ENCODE data around the gene RBP2.

RBP2 gene

DNA sequence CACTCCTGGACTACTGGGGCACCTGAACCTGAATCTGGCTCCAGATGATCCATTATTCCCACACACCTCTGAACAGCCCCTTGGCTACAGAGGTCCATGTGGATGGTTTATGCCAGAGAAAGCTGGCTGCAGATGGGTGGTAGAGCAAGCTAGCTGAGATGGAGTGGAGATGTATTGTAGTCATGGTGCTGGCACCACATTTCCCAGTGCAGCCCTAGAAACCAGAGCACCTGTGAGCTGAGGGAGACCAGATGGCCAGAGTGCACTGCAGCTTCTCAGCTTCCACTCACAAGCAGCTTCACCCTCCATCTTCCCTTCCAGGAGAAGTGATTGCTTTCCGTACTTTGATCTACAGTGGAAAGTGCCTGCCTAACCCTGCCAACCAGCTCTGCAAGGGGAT lies 33.3 kb upstream of the RBP2 start:
- Histone ChIP-seq H4K20me1 (ENCODE audit: insufficient read depth, low read length) (no peaks in the 10 kb centered on the region), H3K36me3 (replicated peaks; ENCODE audit: low read depth, low read length) (no peaks in the 10 kb centered on the region), H3K4me1 (ENCODE audit: low read length) (no peaks in the 10 kb centered on the region), H2AFZ (ENCODE audit: low read depth, low read length) (no peak overlapping the region), H3K9me3 (ENCODE audit: insufficient read depth, low read length) (no peaks in the 10 kb centered on the region), H3K79me2 (ENCODE audit: low read length) (no peaks in the 10 kb centered on the region), H3K9ac (ENCODE audit: low read length) (no peak overlapping the region), H3K27me3 (ENCODE audit: low read depth, low read length) (peaks cover 6% of the 10 kb centered on the region; the same call in 1 of the 2 replicates), H3K4me3 (ENCODE audit: low read length) (no peak overlapping the region), H3K27ac (ENCODE audit: low read length) (no peak overlapping the region), H3K4me2 (ENCODE audit: low read length) (no peak overlapping the region)
- TF ChIP-seq, protein P1, sequence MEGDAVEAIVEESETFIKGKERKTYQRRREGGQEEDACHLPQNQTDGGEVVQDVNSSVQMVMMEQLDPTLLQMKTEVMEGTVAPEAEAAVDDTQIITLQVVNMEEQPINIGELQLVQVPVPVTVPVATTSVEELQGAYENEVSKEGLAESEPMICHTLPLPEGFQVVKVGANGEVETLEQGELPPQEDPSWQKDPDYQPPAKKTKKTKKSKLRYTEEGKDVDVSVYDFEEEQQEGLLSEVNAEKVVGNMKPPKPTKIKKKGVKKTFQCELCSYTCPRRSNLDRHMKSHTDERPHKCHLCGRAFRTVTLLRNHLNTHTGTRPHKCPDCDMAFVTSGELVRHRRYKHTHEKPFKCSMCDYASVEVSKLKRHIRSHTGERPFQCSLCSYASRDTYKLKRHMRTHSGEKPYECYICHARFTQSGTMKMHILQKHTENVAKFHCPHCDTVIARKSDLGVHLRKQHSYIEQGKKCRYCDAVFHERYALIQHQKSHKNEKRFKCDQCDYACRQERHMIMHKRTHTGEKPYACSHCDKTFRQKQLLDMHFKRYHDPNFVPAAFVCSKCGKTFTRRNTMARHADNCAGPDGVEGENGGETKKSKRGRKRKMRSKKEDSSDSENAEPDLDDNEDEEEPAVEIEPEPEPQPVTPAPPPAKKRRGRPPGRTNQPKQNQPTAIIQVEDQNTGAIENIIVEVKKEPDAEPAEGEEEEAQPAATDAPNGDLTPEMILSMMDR (IDR thresholded peaks at IDR 0.05; ENCODE audit: low read depth, low read length) = no peak
- TF ChIP-seq EZH2phosphoT487 (IDR thresholded peaks at IDR 0.05; ENCODE audit: low read depth) = no peak

DNA sequence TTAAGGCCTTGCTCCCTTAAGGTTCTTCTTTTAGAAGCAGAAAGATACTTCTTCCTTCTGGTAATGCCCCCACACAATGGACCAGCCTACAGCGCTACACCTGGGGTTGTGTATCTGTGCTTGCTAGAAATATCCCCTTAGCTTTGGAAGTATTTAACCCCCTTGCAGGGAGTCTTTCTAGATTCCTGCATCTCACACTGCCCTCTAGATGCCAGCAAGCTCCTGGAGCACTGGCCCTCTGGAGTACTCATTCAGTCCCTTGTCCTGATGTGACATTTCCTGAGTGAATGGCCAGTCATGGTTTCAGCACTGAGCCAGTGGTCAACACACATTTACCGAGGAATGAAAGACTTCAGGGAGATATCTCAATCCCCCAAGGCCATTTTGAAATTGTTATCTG lies 30.4 kb upstream of the RBP2 start:
- no peaks in the 10 kb centered on the region for H4K20me1 ChIP-seq (ENCODE audit: insufficient read depth, low read length)
- H3K79me2 ChIP-seq (ENCODE audit: low read length) = no peaks in the 10 kb centered on the region
- H3K36me3 ChIP-seq (replicated peaks; ENCODE audit: low read depth, low read length) = no peaks in the 10 kb centered on the region
- TF ChIP-seq, protein P1 (IDR thresholded peaks at IDR 0.05; ENCODE audit: low read depth, low read length) = no peak
- no peak for TF ChIP-seq EZH2phosphoT487 (IDR thresholded peaks at IDR 0.05; ENCODE audit: low read depth)
- no peak overlapping the region for H3K4me3 ChIP-seq (ENCODE audit: low read length)
- H3K27ac ChIP-seq (ENCODE audit: low read length) = no peak overlapping the region
- no peaks in the 10 kb centered on the region for H3K9me3 ChIP-seq (ENCODE audit: insufficient read depth, low read length)
- no peaks in the 10 kb centered on the region for H3K4me1 ChIP-seq (ENCODE audit: low read length)
- no peak overlapping the region for H3K9ac ChIP-seq (ENCODE audit: low read length)
- H2AFZ ChIP-seq (ENCODE audit: low read depth, low read length) = no peak overlapping the region
- no peaks in the 10 kb centered on the region; the same call in 1 of the 2 replicates for H3K27me3 ChIP-seq (ENCODE audit: low read depth, low read length)
- H3K4me2 ChIP-seq (ENCODE audit: low read length) = no peak overlapping the region

GRCh38 chr3:139505829-139506386 lies 29.6 kb upstream of the RBP2 start:
- Histone ChIP-seq H3K79me2 (ENCODE audit: low read length) (no peaks in the 10 kb centered on the region), H3K36me3 (replicated peaks; ENCODE audit: low read depth, low read length) (no peaks in the 10 kb centered on the region), H4K20me1 (ENCODE audit: insufficient read depth, low read length) (no peaks in the 10 kb centered on the region), H3K4me3 (ENCODE audit: low read length) (no peak overlapping the region), H2AFZ (ENCODE audit: low read depth, low read length) (no peak overlapping the region), H3K4me1 (ENCODE audit: low read length) (no peaks in the 10 kb centered on the region), H3K4me2 (ENCODE audit: low read length) (no peak overlapping the region), H3K9me3 (ENCODE audit: insufficient read depth, low read length) (no peaks in the 10 kb centered on the region), H3K9ac (ENCODE audit: low read length) (no peak overlapping the region), H3K27me3 (ENCODE audit: low read depth, low read length) (no peaks in the 10 kb centered on the region; the same call in 1 of the 2 replicates), H3K27ac (ENCODE audit: low read length) (no peak overlapping the region)
- TF ChIP-seq, protein P1 (IDR thresholded peaks at IDR 0.05; ENCODE audit: low read depth, low read length) = no peak

GRCh38 chr3:139499536-139499935 lies 23.2 kb upstream of the RBP2 start:
- Histone ChIP-seq H3K9me3 (ENCODE audit: insufficient read depth, low read length) (no peaks in the 10 kb centered on the region), H3K4me2 (ENCODE audit: low read length) (no peak overlapping the region), H3K36me3 (replicated peaks; ENCODE audit: low read depth, low read length) (no peaks in the 10 kb centered on the region), H4K20me1 (ENCODE audit: insufficient read depth, low read length) (no peaks in the 10 kb centered on the region), H3K4me1 (ENCODE audit: low read length) (no peaks in the 10 kb centered on the region), H2AFZ (ENCODE audit: low read depth, low read length) (no peak overlapping the region), H3K4me3 (ENCODE audit: low read length) (no peak overlapping the region), H3K9ac (ENCODE audit: low read length) (no peak overlapping the region), H3K79me2 (ENCODE audit: low read length) (no peaks in the 10 kb centered on the region), H3K27ac (ENCODE audit: low read length) (no peak overlapping the region), H3K27me3 (ENCODE audit: low read depth, low read length) (no peaks in the 10 kb centered on the region)
- TF ChIP-seq EZH2phosphoT487 (IDR thresholded peaks at IDR 0.05; ENCODE audit: low read depth) = no peak
- TF ChIP-seq, protein P1 (IDR thresholded peaks at IDR 0.05; ENCODE audit: low read depth, low read length) = no peak

All from OCI-LY3 (cell line).